Rectal smooth muscle tissue (tissue), 1 donor: ENCODE measurements around the gene SLC25A12.

Experiments used
- H3K27ac ChIP-seq: one replicate; pipeline ENCODE4 v1.7.0; 2013; ENCODE audit warnings: low read depth, low read length, inconsistent platforms
- H3K27me3 ChIP-seq: one replicate; pipeline ENCODE4 v1.7.0; 2013; ENCODE audit warnings: low read length; ENCODE audit not compliant: control insufficient read depth, insufficient read depth
- H3K36me3 ChIP-seq: one replicate; pipeline ENCODE4 v1.7.0; 2013; ENCODE audit warnings: low read length; ENCODE audit not compliant: control insufficient read depth, insufficient read depth
- H3K4me1 ChIP-seq: one replicate; pipeline ENCODE4 v1.7.0; 2013; ENCODE audit warnings: low read length; ENCODE audit not compliant: control insufficient read depth, insufficient read depth
- H3K4me3 ChIP-seq: one replicate; pipeline ENCODE4 v1.7.0; 2013; ENCODE audit warnings: low read length
- H3K9ac ChIP-seq: one replicate; pipeline ENCODE4 v1.7.0; 2013; ENCODE audit warnings: low read length

The SLC25A12 gene

GRCh38 chr2:171836146-171836910, 57.7 kb downstream of the SLC25A12 start:
- peaks cover 32% of the 10 kb centered on the region for H3K36me3 ChIP-seq
- H3K27ac ChIP-seq: no peak overlapping the region
- no peak overlapping the region for H3K9ac ChIP-seq
- no peaks in the 10 kb centered on the region for H3K27me3 ChIP-seq
- no peak overlapping the region for H3K4me3 ChIP-seq
- no peaks in the 10 kb centered on the region for H3K4me1 ChIP-seq

- no peak overlapping the region for H3K9ac ChIP-seq
- no peaks in the 10 kb centered on the region for H3K27me3 ChIP-seq
- no peaks in the 10 kb centered on the region for H3K4me1 ChIP-seq
- peaks cover 30% of the 10 kb centered on the region for H3K36me3 ChIP-seq
- no peak overlapping the region for H3K27ac ChIP-seq
- no peak overlapping the region for H3K4me3 ChIP-seq
Observed at GRCh38 chr2:171835386-171835785, 58.7 kb downstream of the SLC25A12 start.

- Histone ChIP-seq H3K4me3 (no peak overlapping the region), H3K27ac (no peak overlapping the region), H3K4me1 (no peaks in the 10 kb centered on the region), H3K36me3 (peaks cover 26% of the 10 kb centered on the region), H3K9ac (no peak overlapping the region), H3K27me3 (no peaks in the 10 kb centered on the region)
Observed at GRCh38 chr2:171834286-171834685, 59.8 kb downstream of the SLC25A12 start.

- Histone ChIP-seq H3K27me3 (no peaks in the 10 kb centered on the region), H3K4me3 (no peak overlapping the region), H3K4me1 (no peaks in the 10 kb centered on the region), H3K9ac (no peak overlapping the region), H3K27ac (no peak overlapping the region), H3K36me3 (peaks cover 26% of the 10 kb centered on the region)
Observed at GRCh38 chr2:171832489-171832888, 61.6 kb downstream of the SLC25A12 start.

- no peak overlapping the region for H3K9ac ChIP-seq
- no peak overlapping the region for H3K4me3 ChIP-seq
- H3K27ac ChIP-seq: no peak overlapping the region
- H3K36me3 ChIP-seq: peaks cover 15% of the 10 kb centered on the region
- no peaks in the 10 kb centered on the region for H3K4me1 ChIP-seq
- H3K27me3 ChIP-seq: no peaks in the 10 kb centered on the region
Observed at GRCh38 chr2:171830039-171830438, 64.0 kb downstream of the SLC25A12 start.

- no peak overlapping the region for H3K4me3 ChIP-seq
- no peak overlapping the region for H3K27ac ChIP-seq
- H3K36me3 ChIP-seq: no peaks in the 10 kb centered on the region
- no peaks in the 10 kb centered on the region for H3K27me3 ChIP-seq
- H3K4me1 ChIP-seq: no peaks in the 10 kb centered on the region
- H3K9ac ChIP-seq: no peak overlapping the region
Observed at GRCh38 chr2:171824086-171824485, 70.0 kb downstream of the SLC25A12 start.

- Histone ChIP-seq H3K36me3 (no peaks in the 10 kb centered on the region), H3K27ac (no peak overlapping the region), H3K9ac (no peak overlapping the region), H3K27me3 (no peaks in the 10 kb centered on the region), H3K4me1 (no peaks in the 10 kb centered on the region), H3K4me3 (no peak overlapping the region)
Observed at GRCh38 chr2:171822525-171823322, 71.3 kb downstream of the SLC25A12 start.

GRCh38 chr2:171819453-171819852, 74.6 kb downstream of the SLC25A12 start:
- H3K36me3 ChIP-seq: no peaks in the 10 kb centered on the region
- no peak overlapping the region for H3K4me3 ChIP-seq
- no peaks in the 10 kb centered on the region for H3K4me1 ChIP-seq
- H3K27ac ChIP-seq: no peak overlapping the region
- no peaks in the 10 kb centered on the region for H3K27me3 ChIP-seq
- H3K9ac ChIP-seq: no peak overlapping the region

- no peaks in the 10 kb centered on the region for H3K36me3 ChIP-seq
- no peak overlapping the region for H3K27ac ChIP-seq
- H3K9ac ChIP-seq: no peak overlapping the region
- no peaks in the 10 kb centered on the region for H3K27me3 ChIP-seq
- no peak overlapping the region for H3K4me3 ChIP-seq
- no peaks in the 10 kb centered on the region for H3K4me1 ChIP-seq
Observed at GRCh38 chr2:171814883-171815282, 79.2 kb downstream of the SLC25A12 start.

- H3K4me1 ChIP-seq: no peaks in the 10 kb centered on the region
- H3K27me3 ChIP-seq: no peaks in the 10 kb centered on the region
- no peak overlapping the region for H3K4me3 ChIP-seq
- no peaks in the 10 kb centered on the region for H3K36me3 ChIP-seq
- no peak overlapping the region for H3K27ac ChIP-seq
- no peak overlapping the region for H3K9ac ChIP-seq
Observed at GRCh38 chr2:171814174-171814573, 79.9 kb downstream of the SLC25A12 start.

GRCh38 chr2:171813729-171814128, 80.3 kb downstream of the SLC25A12 start:
- H3K4me1 ChIP-seq: no peaks in the 10 kb centered on the region
- H3K4me3 ChIP-seq: no peak overlapping the region
- no peaks in the 10 kb centered on the region for H3K36me3 ChIP-seq
- no peak overlapping the region for H3K9ac ChIP-seq
- H3K27ac ChIP-seq: no peak overlapping the region
- H3K27me3 ChIP-seq: no peaks in the 10 kb centered on the region

GRCh38 chr2:171813126-171813525, 80.9 kb downstream of the SLC25A12 start:
- no peaks in the 10 kb centered on the region for H3K27me3 ChIP-seq
- no peaks in the 10 kb centered on the region for H3K36me3 ChIP-seq
- H3K9ac ChIP-seq: no peak overlapping the region
- no peak overlapping the region for H3K4me3 ChIP-seq
- no peaks in the 10 kb centered on the region for H3K4me1 ChIP-seq
- H3K27ac ChIP-seq: no peak overlapping the region

- Histone ChIP-seq H3K27ac (no peak overlapping the region), H3K4me3 (no peak overlapping the region), H3K27me3 (no peaks in the 10 kb centered on the region), H3K9ac (no peak overlapping the region), H3K4me1 (no peaks in the 10 kb centered on the region), H3K36me3 (no peaks in the 10 kb centered on the region)
Observed at GRCh38 chr2:171811245-171811628, 82.8 kb downstream of the SLC25A12 start.
